Measurements from ENCODE around the gene RASL11B.

- no peak for TF ChIP-seq CTCF (IDR thresholded peaks at IDR 0.05)
- TF ChIP-seq POLR2A (IDR thresholded peaks at IDR 0.05): no peak
- TF ChIP-seq POLR2AphosphoS5 (IDR thresholded peaks at IDR 0.05): no peak
- no peak for TF ChIP-seq EP300 (IDR thresholded peaks at IDR 0.05)
Observed at GRCh38 chr4:52891743-52892142, 29.6 kb downstream of the RASL11B start.

Measured in suprapubic skin (tissue), 4 donors.